ENCODE data around the gene IKBKE.

DNA sequence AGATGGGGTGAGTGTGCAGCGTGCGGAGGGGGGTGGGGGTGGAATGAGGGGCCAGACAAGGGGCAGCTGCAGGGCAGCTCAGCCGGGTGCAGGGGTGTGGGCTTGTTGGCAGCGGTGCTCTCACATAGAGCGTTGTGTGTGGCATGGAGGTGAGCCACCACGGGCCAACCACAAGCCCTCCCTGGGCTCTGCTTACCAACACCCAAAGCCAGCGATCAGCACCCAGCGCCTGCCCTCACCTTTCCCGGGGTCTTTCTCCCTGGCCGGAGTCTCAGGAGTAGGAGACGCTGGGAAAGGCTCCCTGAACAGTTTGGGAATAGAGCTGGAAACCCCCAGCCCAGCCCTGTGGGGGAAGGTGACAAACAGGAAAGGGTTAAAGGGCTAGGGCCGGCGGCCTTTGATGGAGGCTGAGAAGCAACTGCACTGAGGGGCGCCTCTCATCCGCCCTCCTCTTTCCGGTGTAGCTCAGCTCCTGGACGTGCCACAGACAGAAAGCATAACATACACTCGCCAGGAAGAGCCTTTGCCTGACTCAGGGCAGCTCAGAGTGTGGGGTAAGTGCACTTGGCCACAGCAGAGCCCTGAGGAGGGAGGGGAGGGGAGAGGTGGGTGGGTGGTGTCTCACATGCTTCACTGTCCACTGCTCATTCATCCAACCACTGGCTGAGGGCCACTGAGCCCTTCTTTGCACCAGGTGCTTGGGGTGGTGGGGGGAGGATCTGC is 577 bp downstream of the IKBKE start:
- TF ChIP-seq CTCF (conservative IDR thresholded peaks at IDR 0.05) (no peak; the same call in 1 of the 2 replicates), ZFX (IDR thresholded peaks at IDR 0.05) (no peak)
